WI38 (cell line): ENCODE measurements around the gene MYPOP.

Experiments used
- H3K4me3 ChIP-seq: 2 replicates; pipeline ENCODE4 v1.5.1; 2011; ENCODE audit warnings: low read depth, mild to moderate bottlenecking, control low read depth, low read length
- TF ChIP-seq, protein P1 (sequence below): IDR thresholded peaks from 2 replicates; pipeline ENCODE4 v1.5.1; 2012; ENCODE audit warnings: low read depth, mild to moderate bottlenecking, control low read depth, low read length

MYPOP gene

DNA sequence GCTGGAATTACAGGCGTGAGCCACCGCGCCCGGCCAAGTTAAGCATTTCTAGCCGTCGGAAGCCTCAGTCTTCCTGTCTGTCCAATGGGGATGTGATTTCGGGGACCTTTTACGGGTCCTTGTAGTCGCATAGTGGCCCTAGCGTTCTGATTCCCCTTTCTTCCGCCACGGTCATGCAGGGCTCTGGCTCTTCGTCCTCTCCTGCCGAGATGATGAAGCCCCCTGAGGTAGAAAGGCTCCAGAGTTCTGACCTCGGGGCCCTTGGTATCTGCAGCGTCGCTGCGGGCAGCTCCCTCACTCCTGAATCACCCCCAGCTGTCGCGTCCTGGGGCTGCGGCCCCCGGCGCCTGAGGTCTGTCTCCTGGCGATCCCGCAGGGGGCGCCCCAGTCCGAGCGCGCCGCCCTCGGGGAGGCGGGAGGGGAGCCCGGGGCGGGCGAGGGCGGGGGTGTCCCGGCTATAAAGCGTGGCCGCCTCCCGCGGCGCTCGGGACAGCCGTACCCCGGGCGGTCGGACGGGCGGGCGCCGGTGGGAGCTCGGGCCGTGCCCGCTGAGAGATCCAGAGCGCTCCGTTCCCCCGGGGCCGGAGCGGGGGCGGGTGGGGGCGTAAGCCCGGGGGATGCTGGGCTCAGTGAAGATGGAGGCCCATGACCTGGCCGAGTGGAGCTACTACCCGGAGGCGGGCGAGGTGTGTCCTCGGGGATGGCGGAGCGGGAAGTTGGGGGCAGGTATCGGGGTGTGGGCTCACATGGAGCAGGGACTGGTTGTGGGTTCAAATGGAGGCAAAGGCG, 38.4 kb downstream of the MYPOP start, which contains the start of gene FOXA3:
Gene FOXA3 (plus strand): TSS at position 487 of the 789 bp plus-strand sequence. CDS start 131 bp downstream, at position 618.
- H3K4me3 ChIP-seq = peak within 1 kb of the TSS; percentile 34
- TF ChIP-seq, protein P1, sequence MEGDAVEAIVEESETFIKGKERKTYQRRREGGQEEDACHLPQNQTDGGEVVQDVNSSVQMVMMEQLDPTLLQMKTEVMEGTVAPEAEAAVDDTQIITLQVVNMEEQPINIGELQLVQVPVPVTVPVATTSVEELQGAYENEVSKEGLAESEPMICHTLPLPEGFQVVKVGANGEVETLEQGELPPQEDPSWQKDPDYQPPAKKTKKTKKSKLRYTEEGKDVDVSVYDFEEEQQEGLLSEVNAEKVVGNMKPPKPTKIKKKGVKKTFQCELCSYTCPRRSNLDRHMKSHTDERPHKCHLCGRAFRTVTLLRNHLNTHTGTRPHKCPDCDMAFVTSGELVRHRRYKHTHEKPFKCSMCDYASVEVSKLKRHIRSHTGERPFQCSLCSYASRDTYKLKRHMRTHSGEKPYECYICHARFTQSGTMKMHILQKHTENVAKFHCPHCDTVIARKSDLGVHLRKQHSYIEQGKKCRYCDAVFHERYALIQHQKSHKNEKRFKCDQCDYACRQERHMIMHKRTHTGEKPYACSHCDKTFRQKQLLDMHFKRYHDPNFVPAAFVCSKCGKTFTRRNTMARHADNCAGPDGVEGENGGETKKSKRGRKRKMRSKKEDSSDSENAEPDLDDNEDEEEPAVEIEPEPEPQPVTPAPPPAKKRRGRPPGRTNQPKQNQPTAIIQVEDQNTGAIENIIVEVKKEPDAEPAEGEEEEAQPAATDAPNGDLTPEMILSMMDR = peak; percentile 43; the same call in 1 of the 2 replicates

DNA sequence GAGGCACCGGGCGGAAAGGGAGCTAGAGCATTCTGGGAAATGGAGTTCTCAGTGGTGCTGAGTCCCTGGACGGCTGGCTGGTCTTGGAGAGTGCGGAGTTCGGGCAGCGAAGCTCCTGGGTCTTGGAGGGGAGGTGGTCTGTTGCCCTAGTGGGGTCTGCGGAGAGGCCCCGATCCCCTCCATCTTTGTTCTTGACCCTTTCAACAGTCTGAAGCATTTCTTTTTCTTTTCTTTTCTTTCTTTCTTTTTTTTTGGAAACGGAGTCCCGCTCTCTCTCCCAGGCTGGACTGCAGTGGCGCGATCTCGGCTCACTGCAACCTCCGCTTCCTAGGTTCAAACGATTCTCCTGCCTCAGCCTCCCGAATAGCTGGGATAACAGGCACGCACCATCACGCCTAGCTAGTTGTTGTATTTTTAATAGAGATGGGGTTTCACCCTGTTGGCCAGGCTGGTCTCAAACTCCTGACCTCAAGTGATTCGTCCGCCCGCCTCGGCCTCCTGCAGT, 39.0 kb downstream of the MYPOP start:
- TF ChIP-seq, protein P1 = no peak
- H3K4me3 ChIP-seq = peak overlapping the region; percentile 34

DNA sequence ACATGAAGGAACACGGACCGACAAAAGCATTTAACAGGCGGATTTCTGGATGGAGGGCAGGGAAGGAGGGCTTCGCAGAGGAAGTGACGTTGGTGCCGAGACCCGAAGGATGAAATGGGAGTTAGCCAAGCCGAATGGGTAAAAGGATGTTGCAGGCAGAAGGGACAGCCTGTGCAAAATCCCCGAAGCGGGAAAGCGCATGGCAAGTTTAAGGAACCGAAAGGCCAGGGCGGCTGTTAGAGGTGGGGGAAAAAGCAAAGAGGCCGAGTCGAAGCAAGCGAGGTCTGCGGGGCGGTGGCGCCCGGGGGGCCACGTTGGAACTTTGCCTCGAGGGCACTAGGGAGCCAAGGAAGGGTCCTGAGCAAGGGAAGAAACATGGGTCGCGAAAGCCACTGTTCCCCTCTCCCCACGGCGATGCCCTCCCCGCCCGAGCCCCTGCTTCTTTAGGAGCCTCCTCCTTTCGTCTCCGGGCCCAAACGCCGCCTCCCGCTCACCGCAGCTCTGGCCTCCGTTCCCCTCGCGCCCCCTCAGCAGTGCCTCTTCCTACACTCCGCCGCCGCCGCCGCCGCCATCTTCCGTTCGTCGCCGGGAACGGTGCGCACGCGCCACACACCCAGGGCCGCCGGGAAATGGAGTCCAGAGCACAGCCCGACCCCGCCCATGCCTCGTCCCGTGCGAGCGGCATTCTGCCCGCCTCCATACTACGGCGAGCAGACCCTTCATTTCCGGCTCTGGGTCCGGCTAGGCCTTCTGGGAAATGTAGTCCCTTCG, 39.7 kb downstream of the MYPOP start, which contains the start of gene SYMPK:
Gene SYMPK (minus strand): TSS at position 584 of the 771 bp plus-strand sequence. CDS start 8,652 bp downstream, outside the sequence.
- H3K4me3 ChIP-seq = peak within 1 kb of the TSS; percentile 94
- TF ChIP-seq, protein P1 = no peak

DNA sequence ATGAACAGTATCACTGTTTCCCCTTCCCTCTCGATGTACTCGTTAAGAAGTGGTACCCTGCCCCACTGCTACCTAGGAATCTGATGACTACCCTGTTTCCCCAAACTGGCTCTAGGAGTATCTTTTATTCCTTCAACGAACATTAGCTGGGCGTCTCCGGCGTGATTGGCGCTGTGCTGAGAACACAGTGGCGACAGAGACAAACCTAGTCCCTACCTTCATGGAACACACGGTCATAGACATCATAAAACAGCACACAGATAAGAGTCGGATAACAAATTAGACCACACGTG, 40.2 kb downstream of the MYPOP start:
- TF ChIP-seq, protein P1 = no peak

DNA sequence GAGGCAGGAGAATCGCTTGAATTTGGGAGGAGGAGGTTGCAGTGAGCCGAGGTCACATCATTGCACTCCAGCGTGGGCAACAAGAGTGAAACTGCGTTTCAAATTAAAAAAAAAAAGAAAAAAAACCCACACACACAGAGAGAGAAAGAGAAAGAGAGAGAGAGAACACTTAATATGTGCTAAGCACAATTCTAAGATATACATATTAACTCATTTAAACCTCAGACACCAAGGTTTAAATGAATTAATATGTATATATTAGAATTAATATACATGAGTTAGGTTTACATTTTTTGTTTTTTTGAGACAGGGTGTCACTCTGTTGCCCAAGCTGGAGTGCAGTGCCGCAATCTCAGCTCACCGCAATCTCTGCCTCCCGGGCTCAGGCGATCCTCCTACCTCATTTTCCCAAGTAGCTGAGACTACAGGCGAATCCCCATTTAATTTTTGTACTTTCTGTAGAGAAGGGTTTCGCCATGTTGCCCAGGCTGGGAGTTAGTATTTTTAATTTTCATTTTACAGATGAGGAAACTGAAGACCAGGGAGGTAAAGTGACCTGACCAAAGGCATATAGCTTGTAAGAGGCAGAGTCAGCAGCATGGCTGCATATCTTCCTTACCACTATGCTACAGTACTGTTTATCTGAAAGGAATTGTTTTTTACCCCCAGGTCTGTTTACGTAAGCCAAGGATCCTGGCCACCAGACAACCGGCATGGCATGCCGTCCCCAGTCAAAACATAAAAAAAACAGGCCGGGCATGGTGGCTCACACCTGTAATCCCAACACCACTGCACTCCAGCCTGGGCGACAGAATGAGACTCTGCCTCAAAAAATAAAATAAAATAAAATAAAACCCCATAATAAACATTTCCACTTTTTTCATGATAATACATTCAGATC, 41.8 kb downstream of the MYPOP start:
- TF ChIP-seq, protein P1 = no peak
- no peak overlapping the region for H3K4me3 ChIP-seq

More for the DNA sequence above, 40.2 kb downstream of the MYPOP start:
- peak overlapping the region; percentile 94 for H3K4me3 ChIP-seq

DNA sequence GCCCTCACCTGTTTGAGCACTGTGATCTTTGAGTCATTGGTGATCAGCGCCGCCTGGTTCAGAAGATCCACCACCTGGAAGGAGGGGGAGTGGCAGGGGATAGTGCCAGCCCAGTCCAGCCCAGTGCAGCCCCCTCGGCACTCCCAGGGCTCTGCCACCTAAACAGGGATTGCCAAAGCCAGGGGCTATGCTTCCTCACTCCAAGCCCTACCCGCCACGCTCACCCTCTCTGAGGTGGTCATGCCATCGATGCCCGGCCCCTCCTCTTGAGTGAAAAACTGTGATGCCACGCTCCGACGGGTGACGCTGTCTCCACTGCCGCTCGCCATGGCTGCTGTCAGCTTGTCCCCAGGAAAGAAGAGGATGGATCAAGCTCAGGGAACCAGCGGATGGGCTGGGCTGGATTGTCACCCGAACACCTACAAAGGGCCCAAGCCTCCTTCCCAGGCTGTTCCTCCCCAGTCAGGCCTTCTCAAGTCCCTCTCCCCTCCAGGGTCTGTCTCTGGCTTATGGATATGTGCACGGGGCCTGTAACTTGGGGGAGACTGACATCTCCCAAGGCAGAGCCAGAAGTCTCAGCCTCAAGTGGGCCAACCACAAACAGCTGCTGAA, 48.1 kb downstream of the MYPOP start:
- H3K4me3 ChIP-seq = no peak overlapping the region
- TF ChIP-seq, protein P1 = no peak
